Stimulated activated CD4-positive, alpha-beta T cell treated with anti-CD3 and anti-CD28 coated beads, Interleukin-12 subunit alpha, Interleukin-12 subunit beta, amount 100 ng/mL, for 4 hours (primary cell): Measurements from ENCODE around the gene FRRS1.

Experiments
- DNase-seq: peaks from one replicate; pipeline ENCODE4 v3.0.0-alpha.2; 2020

The FRRS1 gene

DNA sequence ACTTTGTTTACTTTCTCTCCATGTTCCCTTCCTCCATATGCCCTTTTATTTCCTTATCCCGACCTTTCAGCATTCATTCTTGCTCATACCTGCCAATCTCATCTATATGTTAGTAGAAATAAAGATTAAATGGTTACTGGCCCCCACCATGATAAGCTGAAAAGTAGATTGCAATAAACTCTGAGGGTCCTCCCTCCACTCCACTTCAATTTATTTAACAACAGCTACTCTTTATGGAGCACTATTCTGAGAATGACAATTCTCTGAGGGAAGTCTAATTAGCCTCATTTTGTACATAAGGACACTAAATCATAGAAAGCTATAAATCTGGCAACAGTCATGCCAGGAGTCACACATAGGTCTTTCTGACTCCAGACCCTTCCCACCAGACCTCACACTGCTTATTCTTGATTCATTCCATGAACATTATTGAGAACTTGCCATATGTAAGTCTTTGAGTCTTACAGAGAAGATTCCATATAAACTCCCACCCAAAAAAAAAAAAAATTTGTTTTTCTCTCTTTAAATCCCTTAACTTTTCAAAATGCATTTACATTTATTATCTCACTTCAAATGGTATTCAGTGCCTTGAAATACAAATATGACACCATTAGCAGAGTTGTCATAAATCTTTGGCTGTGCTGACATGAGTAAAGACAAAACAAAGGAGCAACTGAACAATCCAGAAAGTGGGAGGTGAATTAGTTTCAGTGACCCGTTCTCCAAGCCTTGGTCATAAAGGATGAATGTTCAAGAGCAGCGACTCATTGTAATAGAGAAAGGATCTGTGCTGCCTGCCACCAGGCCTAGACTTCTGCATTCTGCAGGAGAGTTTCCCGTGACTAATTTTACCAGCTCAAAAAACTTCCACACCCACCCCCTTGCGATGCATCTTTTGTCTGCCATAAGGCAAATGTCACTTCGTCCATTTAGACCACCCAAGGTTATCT is 92.0 kb downstream of the FRRS1 start:
- DNase-seq, result no peak

DNA sequence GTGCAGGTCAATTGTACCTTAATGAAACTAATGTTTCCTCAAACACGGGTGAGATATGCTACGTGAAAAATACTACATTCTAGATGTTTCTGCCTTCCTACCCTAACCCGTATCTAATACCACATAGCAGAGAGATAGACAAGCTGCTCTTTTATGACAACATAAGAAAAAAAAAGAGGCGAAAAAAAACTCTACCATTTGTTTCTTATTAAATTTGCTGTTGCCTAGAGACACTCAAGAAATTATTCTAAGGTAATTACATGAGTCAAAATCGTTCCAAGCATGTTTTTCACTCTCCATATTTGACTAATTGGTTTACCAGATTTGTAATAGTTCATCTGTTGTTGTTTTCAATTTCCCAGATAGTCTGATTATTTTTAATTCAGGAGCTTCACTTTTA is 93.1 kb downstream of the FRRS1 start:
- no peak for DNase-seq

- DNase-seq, result no peak
Observed at GRCh38 chr1:99672530-99673213, 93.8 kb downstream of the FRRS1 start.

- no peak for DNase-seq
Observed at GRCh38 chr1:99672038-99672437, 94.4 kb downstream of the FRRS1 start.

- no peak for DNase-seq
Observed at GRCh38 chr1:99670583-99670982, 95.9 kb downstream of the FRRS1 start.

GRCh38 chr1:99669821-99670220 is 96.6 kb downstream of the FRRS1 start:
- no peak for DNase-seq

GRCh38 chr1:99669376-99669775 is 97.1 kb downstream of the FRRS1 start:
- DNase-seq, result no peak

GRCh38 chr1:99665212-99665611 is 101.2 kb downstream of the FRRS1 start:
- DNase-seq, result no peak

DNA sequence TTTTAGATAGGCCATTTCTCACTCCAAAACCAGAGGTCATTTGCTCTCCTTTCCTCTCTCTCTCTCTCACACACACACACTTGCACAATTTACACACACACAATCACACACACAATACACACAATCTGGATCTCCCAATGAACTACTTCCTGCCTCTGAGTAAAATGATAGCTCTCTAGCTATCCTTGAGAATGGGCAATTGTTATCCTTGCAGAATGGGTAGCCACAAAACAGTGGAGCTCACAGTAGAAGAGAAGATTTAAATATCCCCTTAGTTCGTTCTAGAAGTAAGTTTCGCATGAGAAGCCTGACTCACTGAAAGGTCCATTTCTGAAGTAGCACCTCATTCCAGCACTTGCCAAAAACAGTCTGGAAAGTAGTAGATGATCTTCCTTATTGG is 102.9 kb downstream of the FRRS1 start:
- DNase-seq, result no peak

DNA sequence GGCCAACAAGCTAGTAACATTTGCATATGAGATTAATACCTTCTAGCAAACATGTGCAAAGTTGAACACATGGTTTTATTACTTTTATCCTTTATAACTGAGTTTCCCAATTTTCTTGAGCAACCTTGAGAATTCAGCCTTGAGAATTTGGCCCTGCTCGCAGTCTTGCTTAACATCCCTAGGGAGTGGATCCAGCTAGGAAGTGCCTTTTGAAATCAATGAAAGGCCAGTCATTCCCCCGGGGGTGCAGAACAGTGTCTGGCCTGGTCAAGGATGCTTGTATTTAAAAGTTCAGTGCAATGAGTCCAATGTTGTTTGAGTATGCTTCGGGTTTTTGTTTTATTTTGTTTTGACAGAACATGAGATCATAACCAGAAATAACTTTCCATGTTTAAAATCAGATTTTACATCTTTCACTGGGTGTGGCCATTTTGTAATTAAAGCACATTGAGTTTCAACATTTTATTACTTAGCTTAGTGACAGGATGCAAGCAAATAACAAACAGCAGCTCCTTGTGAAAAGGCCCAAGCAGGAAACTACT is 103.8 kb downstream of the FRRS1 start:
- no peak for DNase-seq

GRCh38 chr1:99661780-99662179 is 104.7 kb downstream of the FRRS1 start:
- no peak for DNase-seq

- no peak for DNase-seq
Observed at GRCh38 chr1:99660496-99660895, 105.9 kb downstream of the FRRS1 start.

GRCh38 chr1:99659755-99660210 is 106.7 kb downstream of the FRRS1 start:
- DNase-seq, result no peak
